OCI-M2 (cell line): ENCODE results near the gene TBC1D13.
"Not testable (repeated sequence)": the region's sequence is repeated elsewhere in the genome, so short reads cannot be mapped to it uniquely, and the experiment has no call there.

Source experiments
- DNase-seq: peaks from one replicate; lab custom pipeline; 2025; ENCODE audit not compliant: unreplicated experiment; lab: John Stamatoyannopoulos, UW

Gene TBC1D13

GRCh38 chr9:128782669-128783068 lies 4.4 kb upstream of the TBC1D13 start:
- DNase-seq = no peak

- no peak for DNase-seq
Observed at GRCh38 chr9:128785427-128785826, 1.6 kb upstream of the TBC1D13 start.

GRCh38 chr9:128787659-128788058 lies 606 bp downstream of the TBC1D13 start:
- no peak for DNase-seq

GRCh38 chr9:128788445-128788844 lies 1.4 kb downstream of the TBC1D13 start:
- no peak for DNase-seq

- no peak for DNase-seq
Observed at GRCh38 chr9:128790536-128790935, 3.5 kb downstream of the TBC1D13 start.

GRCh38 chr9:128792134-128792533 lies 5.1 kb downstream of the TBC1D13 start:
- no peak for DNase-seq

- DNase-seq = no peak
Observed at GRCh38 chr9:128792978-128793686, 6.1 kb downstream of the TBC1D13 start.

- not testable (repeated sequence) for DNase-seq
Observed at GRCh38 chr9:128794961-128795360, 7.9 kb downstream of the TBC1D13 start.

GRCh38 chr9:128798896-128799295 lies 11.8 kb downstream of the TBC1D13 start:
- DNase-seq = no peak

GRCh38 chr9:128800061-128800460 lies 13.0 kb downstream of the TBC1D13 start:
- DNase-seq = no peak

- DNase-seq = no peak
Observed at GRCh38 chr9:128802482-128802881, 15.4 kb downstream of the TBC1D13 start.

GRCh38 chr9:128805661-128806060 lies 18.6 kb downstream of the TBC1D13 start:
- no peak for DNase-seq

- DNase-seq = no peak
Observed at GRCh38 chr9:128807827-128808226, 20.8 kb downstream of the TBC1D13 start.

- DNase-seq = no peak
Observed at GRCh38 chr9:128808543-128808942, 21.5 kb downstream of the TBC1D13 start.

- DNase-seq = no peak
Observed at GRCh38 chr9:128809036-128809599, 22.1 kb downstream of the TBC1D13 start.

- no peak for DNase-seq
Observed at GRCh38 chr9:128809831-128810230, 22.8 kb downstream of the TBC1D13 start.

GRCh38 chr9:128810873-128811272 lies 23.8 kb downstream of the TBC1D13 start:
- no peak for DNase-seq

GRCh38 chr9:128818099-128818838 lies 31.2 kb downstream of the TBC1D13 start, which contains the start of gene ENDOG:
Gene ENDOG (plus strand): TSS chr9:128818500. CDS start chr9:128818685, 185 bp downstream.
- peak; percentile 79 for DNase-seq

GRCh38 chr9:128818839-128819715 lies 32.0 kb downstream of the TBC1D13 start:
- DNase-seq = no peak

GRCh38 chr9:128819716-128820664 lies 32.9 kb downstream of the TBC1D13 start:
- DNase-seq = no peak
